ENCODE results near the gene HDAC2.
A peak's percentile ranks its signal among the peaks of the same experiment; 100 is the strongest.
"Not testable (repeated sequence)": the region's sequence is repeated elsewhere in the genome, so short reads cannot be mapped to it uniquely, and the experiment has no call there.

HDAC2 gene

GRCh38 chr6:113910285-113910684 is 60.7 kb downstream of the HDAC2 start:
- not testable (repeated sequence) for DNase-seq (ENCODE audit: low spot score)

- DNase-seq (ENCODE audit: low spot score), result peak; percentile 66
These were observed 61.6 kb downstream of the HDAC2 start for GRCh38 chr6:113909224-113909856.

GRCh38 chr6:113908801-113909200 is 62.1 kb downstream of the HDAC2 start:
- DNase-seq (ENCODE audit: low spot score), result no peak

- DNase-seq (ENCODE audit: low spot score), result no peak
These were observed 63.7 kb downstream of the HDAC2 start for GRCh38 chr6:113907102-113907815.

- DNase-seq (ENCODE audit: low spot score), result no peak
These were observed 67.2 kb downstream of the HDAC2 start for GRCh38 chr6:113903666-113904330.

GRCh38 chr6:113901482-113901881 is 69.5 kb downstream of the HDAC2 start:
- DNase-seq (ENCODE audit: low spot score), result no peak

DNA sequence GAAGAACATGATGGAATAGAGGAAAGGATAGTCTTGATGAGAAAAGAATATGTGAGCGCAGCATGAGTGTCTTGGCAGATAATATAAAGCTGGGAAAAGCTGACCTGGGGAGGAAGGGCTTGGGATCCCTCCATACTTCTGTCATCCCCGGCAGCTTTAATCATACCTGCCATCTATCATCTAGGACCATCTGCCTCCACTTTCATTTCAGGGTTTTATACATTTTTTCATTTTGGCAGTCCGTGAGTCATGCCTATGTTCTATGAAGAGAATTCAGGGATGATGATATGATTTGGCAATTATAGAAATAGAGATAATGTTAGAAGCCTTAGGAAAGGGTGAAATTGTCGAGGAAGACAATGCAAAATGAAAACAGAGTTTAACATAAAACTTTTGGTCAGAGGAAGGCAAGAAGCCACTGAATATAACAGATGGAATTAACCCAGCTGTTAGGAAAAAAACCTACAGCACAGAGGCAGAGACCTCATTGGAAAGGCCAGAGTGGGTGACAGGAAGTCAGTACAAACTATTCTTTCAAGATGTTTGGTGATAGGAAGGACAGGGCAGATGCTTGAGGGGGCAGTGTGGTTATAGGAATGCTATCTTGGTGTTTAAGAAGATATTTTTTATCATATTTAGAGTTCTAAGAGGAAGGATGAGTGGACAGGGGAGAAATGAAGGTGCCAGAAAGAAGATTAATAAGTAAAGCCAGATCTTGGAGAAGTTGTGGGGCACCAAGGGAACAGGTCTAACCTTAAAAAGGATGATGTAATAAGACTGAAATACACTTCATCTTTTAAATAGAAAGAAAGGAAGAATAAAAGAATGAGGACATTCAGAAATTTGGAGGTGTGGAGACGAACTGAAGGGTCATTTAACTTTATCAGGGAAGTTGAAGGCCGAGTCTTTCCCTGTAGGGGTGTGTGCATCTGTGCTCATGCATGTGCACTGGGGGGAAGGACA is 76.0 kb downstream of the HDAC2 start:
- no peak for DNase-seq (ENCODE audit: low spot score)

DNA sequence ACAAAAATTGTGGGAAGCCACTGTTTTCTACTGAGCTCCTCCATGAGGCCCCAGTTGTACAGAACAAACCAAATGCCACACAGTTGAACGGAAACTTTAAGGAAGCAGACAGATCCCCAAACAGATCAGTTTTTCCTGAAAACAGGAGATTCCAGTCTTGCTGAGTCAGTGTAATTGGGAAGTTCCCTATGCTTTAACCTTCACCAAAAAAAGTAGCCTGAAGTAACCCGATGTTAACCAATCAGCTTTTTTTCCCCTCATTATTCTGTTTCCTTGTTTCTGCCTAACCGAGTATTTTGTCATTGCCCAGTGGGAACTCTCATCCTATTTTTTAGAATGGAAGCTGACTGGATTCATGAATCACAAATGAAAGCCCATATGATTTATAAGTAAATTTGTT is 77.1 kb downstream of the HDAC2 start:
- no peak for DNase-seq (ENCODE audit: low spot score)

GRCh38 chr6:113893451-113893850 is 77.5 kb downstream of the HDAC2 start:
- no peak for DNase-seq (ENCODE audit: low spot score)

DNA sequence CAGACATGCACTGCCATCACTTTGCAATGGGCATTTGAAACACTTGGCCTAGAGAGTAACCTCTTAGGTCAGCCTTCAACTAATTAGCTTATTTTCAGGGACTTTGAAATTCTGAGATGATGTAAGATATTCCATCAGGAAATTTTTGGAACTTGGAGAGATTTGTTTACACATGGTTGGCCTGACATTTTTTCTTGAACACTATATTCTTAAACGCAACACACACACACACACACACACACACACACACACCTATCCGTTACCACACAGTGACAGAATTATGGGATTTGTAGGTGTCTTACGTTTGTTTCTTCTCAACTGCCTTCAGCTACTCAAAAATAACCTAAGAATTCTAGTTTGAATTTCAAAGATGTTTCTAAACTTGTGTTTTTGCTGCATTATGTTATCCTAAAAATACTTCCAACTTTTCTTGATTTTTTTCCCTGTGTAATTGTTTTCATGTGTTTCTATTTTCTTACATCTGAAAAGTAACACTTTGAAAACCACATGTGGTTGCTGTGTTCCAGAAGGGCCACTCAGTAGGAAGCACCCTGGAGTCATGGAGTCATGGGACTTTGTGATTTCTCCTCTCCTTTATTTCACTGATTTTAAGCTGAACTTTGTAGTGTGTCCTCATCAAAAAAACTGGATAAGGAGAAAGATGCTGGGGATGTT is 81.9 kb downstream of the HDAC2 start:
- no peak for DNase-seq (ENCODE audit: low spot score)

DNA sequence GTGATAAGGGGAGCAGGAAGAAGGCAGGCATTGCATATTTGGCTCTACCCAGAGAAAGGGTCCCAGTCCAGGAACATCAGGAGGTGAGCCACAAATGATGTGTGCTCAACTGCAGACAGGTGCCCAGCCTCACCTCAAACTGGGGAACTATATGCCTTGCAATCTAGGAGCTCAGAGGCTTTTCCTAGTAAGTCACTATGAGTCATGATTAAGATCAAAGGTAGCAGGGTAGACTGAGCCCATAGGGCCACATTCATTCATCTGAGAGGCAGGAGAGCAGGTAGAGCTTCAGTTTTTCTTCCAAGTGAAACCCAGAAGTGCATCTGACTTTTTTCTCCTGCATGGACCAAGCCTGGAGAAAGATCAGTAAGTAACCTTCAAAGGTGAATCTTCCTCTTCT is 82.5 kb downstream of the HDAC2 start:
- DNase-seq (ENCODE audit: low spot score), result no peak

GRCh38 chr6:113886512-113886911 is 84.4 kb downstream of the HDAC2 start:
- no peak for DNase-seq (ENCODE audit: low spot score)

DNA sequence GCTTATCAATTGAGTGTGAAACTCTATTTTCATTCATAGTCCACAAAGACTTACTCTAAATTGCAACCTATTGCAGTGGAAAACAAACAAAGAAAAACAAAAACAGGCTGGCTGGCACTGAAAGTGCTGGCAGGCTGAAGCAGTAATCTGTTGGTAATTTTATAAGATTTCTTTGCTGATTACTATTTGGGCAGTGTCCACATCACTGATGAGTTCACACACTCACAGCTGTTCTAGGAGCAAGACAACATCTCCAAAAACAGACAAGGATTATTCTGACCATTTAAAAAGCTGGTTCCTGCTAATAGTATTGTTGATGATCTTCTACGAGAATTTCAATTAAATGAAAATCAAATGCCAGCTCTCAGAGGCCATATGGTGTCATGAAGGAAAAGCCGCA is 86.9 kb downstream of the HDAC2 start:
- no peak for DNase-seq (ENCODE audit: low spot score)

All from SK-N-DZ (cell line).